HG02798 (cell line): Measurements from ENCODE around the gene GPD2.
"Not testable (repeated sequence)": the region's sequence is repeated elsewhere in the genome, so short reads cannot be mapped to it uniquely, and the experiment has no call there.

Source experiments
- ATAC-seq: cut with Tn5 transposase; IDR thresholded peaks from one replicate; pipeline ENCODE4 v1.9.1; 2021; ENCODE audit warnings: mild to moderate bottlenecking; ENCODE audit not compliant: unreplicated experiment, poor library complexity

Gene GPD2

GRCh38 chr2:156517419-156517818, 81.2 kb downstream of the GPD2 start:
- no peak for ATAC-seq

GRCh38 chr2:156518138-156518537, 82.0 kb downstream of the GPD2 start:
- no peak for ATAC-seq

GRCh38 chr2:156522864-156523440, 86.8 kb downstream of the GPD2 start:
- ATAC-seq, result no peak

- peak; percentile 98 for ATAC-seq
Measured at GRCh38 chr2:156526950-156527636, 90.9 kb downstream of the GPD2 start.

- ATAC-seq, result not testable (repeated sequence)
Measured at GRCh38 chr2:156528583-156528982, 92.4 kb downstream of the GPD2 start.

GRCh38 chr2:156532989-156533388, 96.8 kb downstream of the GPD2 start:
- ATAC-seq, result peak; percentile 29

- ATAC-seq, result no peak
Measured at GRCh38 chr2:156536534-156536933, 100.4 kb downstream of the GPD2 start.

GRCh38 chr2:156537141-156537540, 101.0 kb downstream of the GPD2 start:
- peak; percentile 23 for ATAC-seq

GRCh38 chr2:156538083-156538504, 101.9 kb downstream of the GPD2 start:
- ATAC-seq, result peak; percentile 76

- no peak for ATAC-seq
Measured at GRCh38 chr2:156539086-156539860, 103.1 kb downstream of the GPD2 start.

GRCh38 chr2:156540706-156541105, 104.5 kb downstream of the GPD2 start:
- no peak for ATAC-seq

- ATAC-seq, result peak; percentile 32
Measured at GRCh38 chr2:156541229-156541628, 105.0 kb downstream of the GPD2 start.

- ATAC-seq, result no peak
Measured at GRCh38 chr2:156541706-156542105, 105.5 kb downstream of the GPD2 start.

GRCh38 chr2:156548413-156548812, 112.2 kb downstream of the GPD2 start:
- ATAC-seq, result no peak

- no peak for ATAC-seq
Measured at GRCh38 chr2:156553714-156554442, 117.7 kb downstream of the GPD2 start.

GRCh38 chr2:156561326-156561725, 125.1 kb downstream of the GPD2 start:
- no peak for ATAC-seq

GRCh38 chr2:156562124-156562523, 125.9 kb downstream of the GPD2 start:
- no peak for ATAC-seq

- ATAC-seq, result no peak
Measured at GRCh38 chr2:156563994-156564753, 128.0 kb downstream of the GPD2 start.

- no peak for ATAC-seq
Measured at GRCh38 chr2:156565066-156565710, 129.0 kb downstream of the GPD2 start.
